Trophoblast cell (in vitro differentiated cells and primary cell): ENCODE data around the gene ADPRS.

Source experiments
- DNase-seq, 2 donors: peaks; one replicate each; pipeline ENCODE4 v3.0.0-alpha.2; 2016
- H2AFZ ChIP-seq: 2 replicates; pipeline ENCODE4 v1.6.1; 2013; ENCODE audit warnings: low read length, moderate library complexity, mild to moderate bottlenecking; ENCODE audit not compliant: insufficient read depth, poor library complexity
- H2AK5ac ChIP-seq: 2 replicates; pipeline ENCODE4 v1.6.1; 2013; ENCODE audit warnings: mild to moderate bottlenecking, low read length
- H2BK120ac ChIP-seq: 2 replicates; pipeline ENCODE4 v1.6.1; 2013; ENCODE audit warnings: low read length, mild to moderate bottlenecking, moderate library complexity; ENCODE audit not compliant: insufficient read depth, poor library complexity
- H2BK12ac ChIP-seq: 2 replicates; pipeline ENCODE4 v1.6.1; 2013; ENCODE audit warnings: mild to moderate bottlenecking, low read length, moderate library complexity
- H2BK5ac ChIP-seq: 2 replicates; pipeline ENCODE4 v1.6.1; 2013; ENCODE audit warnings: low read length, low read depth, moderate library complexity, mild to moderate bottlenecking; ENCODE audit not compliant: poor library complexity
- H3K14ac ChIP-seq: 2 replicates; pipeline ENCODE4 v1.6.1; 2013; ENCODE audit warnings: mild to moderate bottlenecking, low read length
- H3K18ac ChIP-seq: 2 replicates; pipeline ENCODE4 v1.6.1; 2013; ENCODE audit warnings: mild to moderate bottlenecking, low read length
- H3K23ac ChIP-seq: 2 replicates; pipeline ENCODE4 v1.6.1; 2013; ENCODE audit warnings: low read length
- H3K27ac ChIP-seq: 2 replicates; pipeline ENCODE4 v1.5.1; 2013; ENCODE audit warnings: low read depth, mild to moderate bottlenecking, inconsistent platforms, low read length, moderate library complexity
- H3K27me3 ChIP-seq: 2 replicates; pipeline ENCODE4 v1.6.1; 2013; ENCODE audit warnings: inconsistent platforms, mild to moderate bottlenecking, low read length, moderate library complexity; ENCODE audit not compliant: insufficient read depth
- H3K36me3 ChIP-seq, 2 experiments: 1 replicate in 1 of 2; 2 replicates in 1 of 2; pipeline ENCODE4 v1.6.1; 2013; ENCODE audit warnings: low read length in 2 of 2, mild to moderate bottlenecking in 2 of 2, moderate library complexity in 1 of 2; ENCODE audit not compliant: insufficient read depth in 2 of 2, control insufficient read depth in 1 of 2
- H3K4ac ChIP-seq: 2 replicates; pipeline ENCODE4 v1.6.1; 2013; ENCODE audit warnings: low read depth, mild to moderate bottlenecking, low read length, moderate library complexity
- H3K4me1 ChIP-seq, 2 experiments: 1 replicate in 1 of 2; 2 replicates in 1 of 2; pipeline ENCODE4 v1.6.1; 2013; ENCODE audit warnings: low read length in 2 of 2, mild to moderate bottlenecking in 2 of 2, moderate library complexity in 1 of 2; ENCODE audit not compliant: insufficient read depth in 2 of 2, control insufficient read depth in 1 of 2
- H3K4me2 ChIP-seq: 2 replicates; pipeline ENCODE4 v1.6.1; 2013; ENCODE audit warnings: inconsistent platforms, mild to moderate bottlenecking, low read length, moderate library complexity
- H3K4me3 ChIP-seq: 2 replicates; pipeline ENCODE4 v1.5.1; 2013; ENCODE audit warnings: mild to moderate bottlenecking, low read depth, low read length, inconsistent platforms
- H3K79me1 ChIP-seq: one replicate; pipeline ENCODE4 v1.6.1; 2013; ENCODE audit warnings: low read length
- H3K79me2 ChIP-seq: 2 replicates; pipeline ENCODE4 v1.6.1; 2013; ENCODE audit warnings: low read length, mild to moderate bottlenecking; ENCODE audit not compliant: control insufficient read depth, insufficient read depth, poor library complexity
- H3K9ac ChIP-seq: 2 replicates; pipeline ENCODE4 v1.6.1; 2013; ENCODE audit warnings: mild to moderate bottlenecking, low read length
- H3K9me3 ChIP-seq: 2 replicates; pipeline ENCODE4 v1.6.1; 2013; ENCODE audit warnings: low read depth, mild to moderate bottlenecking, control low read depth, inconsistent platforms, low read length; ENCODE audit not compliant: insufficient read depth
- H4K12ac ChIP-seq: 2 replicates; pipeline ENCODE4 v1.6.1; 2013; ENCODE audit warnings: low read depth, mild to moderate bottlenecking, low read length, moderate library complexity
- H4K8ac ChIP-seq: 2 replicates; pipeline ENCODE4 v1.6.1; 2013; ENCODE audit warnings: low read depth, mild to moderate bottlenecking, low read length, moderate library complexity
- H4K91ac ChIP-seq: one replicate; pipeline ENCODE4 v1.6.1; 2013; ENCODE audit warnings: low read depth, mild to moderate bottlenecking, low read length, moderate library complexity
- WGBS: extraction: QIAGEN DNeasy Blood & Tissue Kit; methylation state at CpG from one replicate; pipeline ENCODE4 v1.1.7; 2013; ENCODE audit warnings: missing lambda C conversion rate; ENCODE audit not compliant: insufficient read length, insufficient coverage; ENCODE audit errors: extremely low coverage; 5-methylcytosine and 5-hydroxymethylcytosine counted together

The ADPRS gene

DNA sequence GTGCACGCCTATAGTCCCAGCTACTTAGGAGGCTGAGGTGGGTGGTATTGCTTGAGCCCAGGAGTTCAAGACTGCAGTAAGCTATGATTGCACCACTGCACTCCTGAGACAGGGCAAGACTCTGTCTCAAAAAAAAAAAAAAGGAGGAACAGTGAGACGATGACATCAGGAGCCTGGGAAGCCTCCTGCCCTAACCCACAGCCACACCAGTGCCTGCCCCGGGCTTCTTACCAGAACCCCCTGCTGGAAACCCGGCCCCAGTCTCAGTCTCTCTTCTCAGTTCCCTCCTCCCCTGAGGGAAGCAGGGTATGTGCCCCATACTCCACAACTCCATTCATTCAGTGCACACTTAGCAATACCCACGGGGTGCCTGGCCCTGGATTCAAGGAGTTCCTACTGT is 27.2 kb downstream of the ADPRS start:
- peaks cover 12 to 19% of the 10 kb centered on the region in 2 experiments for H3K4me1 ChIP-seq
- H3K4me3 ChIP-seq: no peak overlapping the region
- H2BK5ac ChIP-seq: no peak overlapping the region
- H3K27me3 ChIP-seq: no peaks in the 10 kb centered on the region
- H3K4me2 ChIP-seq: no peak overlapping the region
- H2BK12ac ChIP-seq: no peak overlapping the region
- H3K9me3 ChIP-seq: no peaks in the 10 kb centered on the region
- H3K14ac ChIP-seq: no peak overlapping the region
- no peak overlapping the region for H4K12ac ChIP-seq
- no CpG with 5 or more reads among the region's 5 CpGs for WGBS
- no peaks in the 10 kb centered on the region for H3K79me1 ChIP-seq
- H3K18ac ChIP-seq: no peak overlapping the region
- no peak overlapping the region for H3K23ac ChIP-seq
- H3K27ac ChIP-seq: no peak overlapping the region
- no peak overlapping the region for H2AFZ ChIP-seq
- H2BK120ac ChIP-seq: no peak overlapping the region
- no peak overlapping the region for H3K9ac ChIP-seq
- H3K79me2 ChIP-seq: no peaks in the 10 kb centered on the region
- no peaks in the 10 kb centered on the region for H3K36me3 ChIP-seq
- H4K8ac ChIP-seq: no peak overlapping the region
- H3K4ac ChIP-seq: no peak overlapping the region
- no peak overlapping the region for H4K91ac ChIP-seq
- no peak overlapping the region for H2AK5ac ChIP-seq
- DNase-seq: no peak

DNA sequence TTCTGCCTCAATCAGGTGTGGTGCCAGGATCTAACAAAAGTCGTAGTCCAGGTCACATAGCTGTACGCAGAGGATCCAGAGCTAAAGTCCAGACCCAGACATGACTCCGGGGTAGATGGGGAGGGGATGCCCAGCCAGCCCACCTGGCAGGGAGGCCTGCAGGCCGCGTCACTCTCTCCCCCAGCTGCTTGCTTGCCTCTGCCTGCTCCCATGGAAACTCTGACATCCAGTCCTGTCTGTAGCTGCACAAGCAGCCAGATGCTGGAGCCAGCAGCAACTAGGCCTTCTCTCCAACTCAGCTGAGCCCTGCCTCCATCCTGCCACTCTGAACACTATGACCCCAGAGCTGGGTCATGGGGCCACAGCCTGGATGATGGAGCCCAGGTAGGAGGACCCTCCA is 28.2 kb downstream of the ADPRS start:
- Histone ChIP-seq H3K36me3 (no peaks in the 10 kb centered on the region), H3K9me3 (no peaks in the 10 kb centered on the region), H2AK5ac (no peak overlapping the region), H4K91ac (no peak overlapping the region), H2BK5ac (no peak overlapping the region), H3K4ac (no peak overlapping the region), H2AFZ (no peak overlapping the region), H3K9ac (no peak overlapping the region), H4K8ac (no peak overlapping the region), H3K4me1 (peaks cover 12 to 19% of the 10 kb centered on the region in 2 experiments), H3K23ac (no peak overlapping the region), H2BK120ac (no peak overlapping the region), H3K4me2 (no peak overlapping the region), H3K18ac (no peak overlapping the region), H3K14ac (no peak overlapping the region), H3K27ac (no peak overlapping the region), H3K4me3 (no peak overlapping the region), H3K79me2 (no peaks in the 10 kb centered on the region), H2BK12ac (no peak overlapping the region), H3K27me3 (peaks cover under 1% of the 10 kb centered on the region), H4K12ac (no peak overlapping the region), H3K79me1 (no peaks in the 10 kb centered on the region)
- no CpG with 5 or more reads among the region's 5 CpGs for WGBS
- no peak for DNase-seq

GRCh38 chr1:36118447-36119204 is 29.9 kb downstream of the ADPRS start:
- no peak overlapping the region for H3K14ac ChIP-seq
- no peak overlapping the region for H2AK5ac ChIP-seq
- no peaks in the 10 kb centered on the region for H3K9me3 ChIP-seq
- WGBS: no CpG with 5 or more reads among the region's 10 CpGs
- H4K91ac ChIP-seq: no peak overlapping the region
- no peak overlapping the region for H3K9ac ChIP-seq
- H3K4me3 ChIP-seq: no peak overlapping the region
- no peaks in the 10 kb centered on the region for H3K79me2 ChIP-seq
- peaks cover 12 to 19% of the 10 kb centered on the region in 2 experiments for H3K4me1 ChIP-seq
- no peak overlapping the region for H4K12ac ChIP-seq
- no peak overlapping the region for H3K27ac ChIP-seq
- H3K27me3 ChIP-seq: peaks cover 5% of the 10 kb centered on the region
- H3K23ac ChIP-seq: no peak overlapping the region
- H3K79me1 ChIP-seq: no peaks in the 10 kb centered on the region
- no peak overlapping the region for H2BK12ac ChIP-seq
- H2BK120ac ChIP-seq: no peak overlapping the region
- no peak overlapping the region for H2BK5ac ChIP-seq
- H3K4ac ChIP-seq: no peak overlapping the region
- H3K36me3 ChIP-seq: no peaks in the 10 kb centered on the region
- no peak overlapping the region for H2AFZ ChIP-seq
- no peak for DNase-seq
- H3K18ac ChIP-seq: no peak overlapping the region
- no peak overlapping the region for H3K4me2 ChIP-seq
- H4K8ac ChIP-seq: no peak overlapping the region

GRCh38 chr1:36119456-36119855 is 30.8 kb downstream of the ADPRS start:
- no peak overlapping the region for H2BK12ac ChIP-seq
- no peak overlapping the region for H4K91ac ChIP-seq
- no peak overlapping the region for H2AK5ac ChIP-seq
- no peaks in the 10 kb centered on the region for H3K79me1 ChIP-seq
- H2AFZ ChIP-seq: no peak overlapping the region
- no peak overlapping the region for H3K23ac ChIP-seq
- peaks cover 12 to 16% of the 10 kb centered on the region in 2 experiments for H3K4me1 ChIP-seq
- no peak overlapping the region for H3K9ac ChIP-seq
- no CpG with 5 or more reads among the region's 9 CpGs for WGBS
- no peak overlapping the region for H3K27ac ChIP-seq
- no peak overlapping the region for H3K4me2 ChIP-seq
- H3K4ac ChIP-seq: no peak overlapping the region
- H3K79me2 ChIP-seq: no peaks in the 10 kb centered on the region
- H2BK5ac ChIP-seq: no peak overlapping the region
- H3K4me3 ChIP-seq: no peak overlapping the region
- H4K12ac ChIP-seq: no peak overlapping the region
- no peak overlapping the region for H3K14ac ChIP-seq
- H2BK120ac ChIP-seq: no peak overlapping the region
- DNase-seq: no peak
- no peaks in the 10 kb centered on the region for H3K36me3 ChIP-seq
- H3K18ac ChIP-seq: no peak overlapping the region
- peaks cover 13% of the 10 kb centered on the region for H3K27me3 ChIP-seq
- H4K8ac ChIP-seq: no peak overlapping the region
- H3K9me3 ChIP-seq: no peaks in the 10 kb centered on the region
